HCT116 (cell line): ENCODE data around the gene ZNF532. TPM values are rescaled to one million over a fixed set of nuclear protein-coding genes. Genes with fewer than 3 reads are reported as not detected.

Source experiments
- ATAC-seq: fragments of 200-7000 bp; cut with Tn5 transposase; 2 replicates; pipeline ENCODE4 v1.9.1; 2020; ENCODE audit warnings: mild to moderate bottlenecking, moderate library complexity
- BruUV-seq: library from RNA; stranded (reverse); fragments of 400-500 nt; replicated peaks from 2 replicates; lab custom pipeline; 2021; lab: Mats Ljungman, UMichigan
- CTCF ChIA-PET: fragments of 300-600 bp; sonication (Branson Sonifier 250); formaldehyde crosslinking; loops from one replicate; lab custom pipeline; 2021; ENCODE audit warnings: antibody characterized with exemption; lab: Charles Lee
- POLR2A ChIA-PET: fragments of 300-600, 350-600 bp; sonication (Branson Sonifier 250); formaldehyde crosslinking; loops from one replicate; lab custom pipeline; 2021; ENCODE audit warnings: antibody characterized with exemption; lab: Charles Lee
- RAD21 ChIA-PET, 2 experiments: fragments of 300-600 bp; sonication (Branson Sonifier 250); formaldehyde crosslinking; loops; one replicate each; lab custom pipeline; 2023; ENCODE audit warnings: low total read pairs in 2 of 2; ENCODE audit not compliant: uncharacterized antibody in 2 of 2, unreplicated experiment in 2 of 2, low non-redundant PET in 1 of 2; lab: Charles Lee
- DNase-seq: peaks from one replicate; pipeline ENCODE4 v3.0.0-alpha.2; 2010; ENCODE audit warnings: low read depth, low spot score
- H2AFZ ChIP-seq: fragments of 200-600 bp; shearing (Covaris generic), sonication (generic); 2 replicates; pipeline ENCODE4 v1.6.1; 2017; ENCODE audit warnings: low read depth, mixed run types, mixed read lengths, antibody characterized with exemption, low read length; ENCODE audit not compliant: poor library complexity, severe bottlenecking
- H3K27ac ChIP-seq: 2 replicates; pipeline ENCODE4 v1.5.1; 2012; ENCODE audit warnings: low read depth, low read length
- H3K27me3 ChIP-seq: fragments of 200-600 bp; sonication (generic); 2 replicates; pipeline ENCODE4 v1.6.1; 2016; ENCODE audit warnings: mixed run types, low read length, mixed read lengths; ENCODE audit not compliant: insufficient read depth
- H3K36me3 ChIP-seq, 2 experiments: fragments of 200-500 bp in 1 of 2; fragments of 200-600 bp in 1 of 2; sonication (Bioruptor generic) in 1 of 2; sonication (generic) in 1 of 2; 2 replicates each; pipeline versions ENCODE4 v1.5.1 to v1.6.1; 2014 to 2016; ENCODE audit warnings: low read length in 2 of 2, inconsistent platforms in 1 of 2, mixed read lengths in 1 of 2, mixed run types in 1 of 2; ENCODE audit not compliant: insufficient read depth in 2 of 2, control insufficient read depth in 1 of 2
- H3K4me1 ChIP-seq, 2 experiments: fragments of 200-600 bp in 1 of 2; sonication (generic) in 1 of 2; 2 replicates each; pipeline versions ENCODE4 v1.5.1 to v1.6.1; 2012 to 2017; ENCODE audit warnings: low read length in 2 of 2, inconsistent platforms in 1 of 2, mild to moderate bottlenecking in 1 of 2, mixed read lengths in 1 of 2, mixed run types in 1 of 2, moderate library complexity in 1 of 2; ENCODE audit not compliant: insufficient read depth in 2 of 2, control insufficient read depth in 1 of 2
- H3K4me2 ChIP-seq: fragments of 200-600 bp; sonication (generic); 2 replicates; pipeline ENCODE4 v1.6.1; 2017; ENCODE audit warnings: mixed run types, low read length, mixed read lengths
- H3K4me3 ChIP-seq, 2 experiments: fragments of 200-600 bp in 1 of 2; sonication (generic) in 1 of 2; replicated peaks in 1 of 2; 2 replicates each; pipeline ENCODE4 v1.5.1; 2011 to 2016; ENCODE audit warnings: low read length in 2 of 2, control low read depth in 1 of 2, low read depth in 1 of 2, mild to moderate bottlenecking in 1 of 2, mixed read lengths in 1 of 2, mixed run types in 1 of 2
- H3K79me2 ChIP-seq: fragments of 200-600 bp; sonication (generic); 2 replicates; pipeline ENCODE4 v1.6.1; 2017; ENCODE audit warnings: mild to moderate bottlenecking, mixed run types, low read length, moderate library complexity, mixed read lengths; ENCODE audit not compliant: insufficient read depth
- H3K9ac ChIP-seq: fragments of 200-600 bp; sonication (generic); 2 replicates; pipeline ENCODE4 v1.6.1; 2016; ENCODE audit warnings: low read length, mixed read lengths
- H3K9me2 ChIP-seq: fragments of 200-600 bp; sonication (generic), shearing (Covaris generic); 2 replicates; pipeline ENCODE4 v1.6.1; 2017; ENCODE audit warnings: mixed run types, mild to moderate bottlenecking, moderate library complexity; ENCODE audit not compliant: insufficient read depth
- H3K9me3 ChIP-seq, 2 experiments: fragments of 200-500 bp in 1 of 2; fragments of 200-600 bp in 1 of 2; sonication (Bioruptor generic) in 1 of 2; sonication (generic) in 1 of 2; 2 replicates each; pipeline ENCODE4 v1.6.1; 2014 to 2017; ENCODE audit warnings: low read length in 2 of 2, mixed read lengths in 2 of 2, inconsistent platforms in 1 of 2, low read depth in 1 of 2, mild to moderate bottlenecking in 1 of 2, mixed run types in 1 of 2, moderate library complexity in 1 of 2; ENCODE audit not compliant: control insufficient read depth in 1 of 2, insufficient read depth in 1 of 2
- H4K20me1 ChIP-seq: fragments of 200-600 bp; sonication (generic), shearing (Covaris generic); 2 replicates; pipeline ENCODE4 v1.6.1; 2017; ENCODE audit warnings: mixed run types, mild to moderate bottlenecking, moderate library complexity; ENCODE audit not compliant: insufficient read depth
- CBX3 ChIP-seq: IDR thresholded peaks from 2 replicates; pipeline ENCODE4 v1.6.1; 2012; ENCODE audit warnings: low read depth
- EZH2phosphoT487 ChIP-seq: fragments of 200-600 bp; IDR thresholded peaks from 2 replicates; pipeline ENCODE4 v1.6.1; 2018; ENCODE audit warnings: antibody characterized with exemption, borderline replicate concordance
- JUND ChIP-seq: IDR thresholded peaks from 2 replicates; pipeline ENCODE4 v1.6.1; 2012
- POLR2A ChIP-seq: IDR thresholded peaks from 2 replicates; pipeline ENCODE4 v1.7.0; 2011; ENCODE audit warnings: borderline replicate concordance; ENCODE audit not compliant: insufficient read depth, insufficient read length; ENCODE audit errors: extremely low read depth
- REST ChIP-seq: IDR thresholded peaks from 2 replicates; pipeline ENCODE4 v1.6.1; 2012; ENCODE audit warnings: low read depth
- SIN3A ChIP-seq: IDR thresholded peaks from 2 replicates; pipeline ENCODE4 v1.6.1; 2012; ENCODE audit warnings: low read depth
- SRF ChIP-seq: IDR thresholded peaks from 2 replicates; pipeline ENCODE4 v1.6.1; 2012; ENCODE audit warnings: low read depth
- TCF7L2 ChIP-seq: IDR thresholded peaks from 2 replicates; pipeline ENCODE4 v1.7.0; 2011; ENCODE audit warnings: borderline replicate concordance, inconsistent platforms; ENCODE audit not compliant: insufficient read depth, insufficient read length; ENCODE audit errors: extremely low read depth
- ZBTB33 ChIP-seq: IDR thresholded peaks from 2 replicates; pipeline ENCODE4 v1.6.1; 2011; ENCODE audit warnings: mild to moderate bottlenecking, low read length, moderate library complexity; ENCODE audit not compliant: insufficient replicate concordance; ENCODE audit errors: extremely low read depth
- ZFX ChIP-seq: fragments of 450-650 bp; IDR thresholded peaks from 2 replicates; pipeline ENCODE4 v1.6.1; 2017
- intact Hi-C: fragments of 100-400 bp; cut with micrococcal nuclease; formaldehyde crosslinking; loops from 2 replicates; pipeline ENCODE4 v1.10.0; 2022
- total RNA-seq: library from RNA; stranded (reverse); gene quantifications from one replicate; pipeline ENCODE4 v1.2.1, GENCODE V29; 2021; ENCODE audit not compliant: unreplicated experiment
- TF ChIP-seq, protein P1 (sequence below): IDR thresholded peaks from 2 replicates; pipeline ENCODE4 v1.6.1; 2012
- TF ChIP-seq, protein P2 (sequence below), 3 experiments: fragments of 200-600 bp in 1 of 3; sonication (generic) in 1 of 3; IDR thresholded peaks in 2 of 3; conservative IDR thresholded peaks in 1 of 3; 2 replicates each; pipeline ENCODE4 v1.5.1; 2012 to 2017; ENCODE audit warnings: low read depth in 2 of 3, low read length in 2 of 3, antibody characterized with exemption in 1 of 3, borderline replicate concordance in 1 of 3, control low read depth in 1 of 3, mild to moderate bottlenecking in 1 of 3, mixed read lengths in 1 of 3, mixed run types in 1 of 3, moderate library complexity in 1 of 3; ENCODE audit not compliant: insufficient read depth in 1 of 3

The ZNF532 gene
- total RNA-seq, 1 experiment from 2014 or later = 11.6 TPM

DNA sequence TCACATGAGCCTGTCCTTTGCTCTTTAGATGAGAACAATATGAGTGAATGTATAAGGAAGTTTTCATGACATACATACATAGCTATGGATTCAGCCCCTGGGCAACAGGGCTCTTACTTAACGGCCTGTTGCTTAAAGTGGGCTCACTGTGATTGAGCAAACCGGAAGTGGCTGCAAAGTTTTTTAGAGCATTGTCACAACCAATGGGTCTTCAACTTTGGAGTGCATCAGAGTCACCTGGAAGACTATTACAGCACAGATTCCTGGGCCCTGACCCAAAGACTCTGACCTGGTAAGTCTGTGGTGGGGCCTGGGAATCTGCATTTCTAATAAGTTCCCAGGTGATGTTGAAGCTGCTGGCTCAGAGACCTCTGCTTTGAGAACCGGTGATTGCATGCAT lies 168.7 kb downstream of the ZNF532 start:
- H4K20me1 ChIP-seq = no peaks in the 10 kb centered on the region
- H3K4me1 ChIP-seq = no peaks in the 10 kb centered on the region
- intact Hi-C loops = no loop called here
- H3K4me2 ChIP-seq = no peak overlapping the region
- no peaks in the 10 kb centered on the region for H3K9me2 ChIP-seq
- no peaks in the 10 kb centered on the region for H3K36me3 ChIP-seq
- H3K9me3 ChIP-seq = no peaks in the 10 kb centered on the region
- H2AFZ ChIP-seq = no peak overlapping the region
- H3K4me3 ChIP-seq = no peak overlapping the region
- no peak overlapping the region for H3K9ac ChIP-seq
- RAD21 ChIA-PET = no interaction called here
- CTCF ChIA-PET = no interaction called here
- no peak overlapping the region for H3K27ac ChIP-seq
- H3K27me3 ChIP-seq = no peaks in the 10 kb centered on the region
- H3K79me2 ChIP-seq = no peaks in the 10 kb centered on the region
- no peak for ATAC-seq
- POLR2A ChIA-PET = no interaction called here
- TF ChIP-seq POLR2A (no peak), JUND (no peak), CBX3 (no peak)
- TF ChIP-seq, protein P1, sequence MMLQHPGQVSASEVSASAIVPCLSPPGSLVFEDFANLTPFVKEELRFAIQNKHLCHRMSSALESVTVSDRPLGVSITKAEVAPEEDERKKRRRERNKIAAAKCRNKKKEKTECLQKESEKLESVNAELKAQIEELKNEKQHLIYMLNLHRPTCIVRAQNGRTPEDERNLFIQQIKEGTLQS = no peak
- BruUV-seq = no TSS peak
- DNase-seq = no peak

DNA sequence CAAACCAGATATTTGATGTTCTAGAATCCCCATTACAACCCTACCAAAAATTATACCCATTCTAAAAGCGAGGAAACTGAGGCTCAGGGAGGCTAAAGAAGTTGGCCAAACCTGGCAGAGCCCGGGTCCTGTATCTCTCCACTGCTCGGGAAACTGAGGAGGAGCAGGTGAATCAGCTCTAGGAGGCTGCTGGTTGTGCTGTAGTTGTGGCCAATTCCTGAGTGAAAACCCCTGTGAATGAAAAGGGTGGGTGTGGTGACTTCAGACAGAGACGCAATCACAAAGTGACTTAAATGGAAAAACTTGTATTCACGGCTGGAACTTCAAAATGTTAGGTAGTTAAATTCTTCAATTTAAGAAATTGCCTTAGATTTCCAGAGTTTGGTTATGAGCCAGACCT lies 169.3 kb downstream of the ZNF532 start:
- ChIA-PET POLR2A (no interaction called here), CTCF (no interaction called here), RAD21 (no interaction called here)
- DNase-seq (no peak), ATAC-seq (no peak)
- BruUV-seq = no TSS peak
- no peak overlapping the region for H2AFZ ChIP-seq
- no peak overlapping the region for H3K27ac ChIP-seq
- no peak overlapping the region for H3K4me3 ChIP-seq
- intact Hi-C loops = no loop called here
- H4K20me1 ChIP-seq = no peaks in the 10 kb centered on the region
- no peak overlapping the region for H3K9ac ChIP-seq
- no peaks in the 10 kb centered on the region for H3K9me2 ChIP-seq
- H3K27me3 ChIP-seq = no peaks in the 10 kb centered on the region
- H3K9me3 ChIP-seq = no peaks in the 10 kb centered on the region
- no peaks in the 10 kb centered on the region for H3K79me2 ChIP-seq
- no peaks in the 10 kb centered on the region for H3K36me3 ChIP-seq
- no peaks in the 10 kb centered on the region for H3K4me1 ChIP-seq
- H3K4me2 ChIP-seq = no peak overlapping the region
- TF ChIP-seq POLR2A (no peak), CBX3 (no peak), REST (no peak), ZFX (no peak), ZBTB33 (no peak), SRF (no peak), TCF7L2 (no peak), EZH2phosphoT487 (no peak), SIN3A (no peak)
- TF ChIP-seq, protein P2, sequence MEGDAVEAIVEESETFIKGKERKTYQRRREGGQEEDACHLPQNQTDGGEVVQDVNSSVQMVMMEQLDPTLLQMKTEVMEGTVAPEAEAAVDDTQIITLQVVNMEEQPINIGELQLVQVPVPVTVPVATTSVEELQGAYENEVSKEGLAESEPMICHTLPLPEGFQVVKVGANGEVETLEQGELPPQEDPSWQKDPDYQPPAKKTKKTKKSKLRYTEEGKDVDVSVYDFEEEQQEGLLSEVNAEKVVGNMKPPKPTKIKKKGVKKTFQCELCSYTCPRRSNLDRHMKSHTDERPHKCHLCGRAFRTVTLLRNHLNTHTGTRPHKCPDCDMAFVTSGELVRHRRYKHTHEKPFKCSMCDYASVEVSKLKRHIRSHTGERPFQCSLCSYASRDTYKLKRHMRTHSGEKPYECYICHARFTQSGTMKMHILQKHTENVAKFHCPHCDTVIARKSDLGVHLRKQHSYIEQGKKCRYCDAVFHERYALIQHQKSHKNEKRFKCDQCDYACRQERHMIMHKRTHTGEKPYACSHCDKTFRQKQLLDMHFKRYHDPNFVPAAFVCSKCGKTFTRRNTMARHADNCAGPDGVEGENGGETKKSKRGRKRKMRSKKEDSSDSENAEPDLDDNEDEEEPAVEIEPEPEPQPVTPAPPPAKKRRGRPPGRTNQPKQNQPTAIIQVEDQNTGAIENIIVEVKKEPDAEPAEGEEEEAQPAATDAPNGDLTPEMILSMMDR (IDR thresholded peaks at IDR 0.05 in 2 of 3, conservative IDR thresholded peaks at IDR 0.05 in 1 of 3; ENCODE audit: borderline replicate concordance in 1 of 3, insufficient read depth in 1 of 3, low read depth in 2 of 3, low read length in 2 of 3) = no peak
